ENCODE data around the gene NIPAL4.

- no peak for TF ChIP-seq CTCF (IDR thresholded peaks at IDR 0.05; ENCODE audit: insufficient read depth, low read length)
- no peak for TF ChIP-seq POLR2AphosphoS5 (IDR thresholded peaks at IDR 0.05; ENCODE audit: low read depth)
These were observed 12.8 kb upstream of the NIPAL4 start for GRCh38 chr5:157447201-157447637.

All from HL-60 (cell line).